K562 (cell line): ENCODE results near the gene LSM11. TPM values are rescaled to one million over a fixed set of nuclear protein-coding genes. Genes with fewer than 3 reads are reported as not detected.
A peak's percentile ranks its signal among the peaks of the same experiment; 100 is the strongest.

Experiments
- ATAC-seq: fragments of 200-7000 bp; cut with Tn5 transposase; 3 replicates; pipeline ENCODE4 v1.9.1; 2020; ENCODE audit warnings: moderate library complexity
- BruUV-seq: library from RNA; stranded (reverse); fragments of 400-500 nt; replicated peaks from 2 replicates; lab custom pipeline; 2021; lab: Mats Ljungman, UMichigan
- CTCF ChIA-PET: fragments of 300-600 bp; formaldehyde crosslinking; extraction: SDS; loops from one replicate; lab custom pipeline; 2021; ENCODE audit warnings: low intra/inter-chr PET ratio; lab: Yijun Ruan, JAX
- POLR2A ChIA-PET: fragments of 300-600, 350-650 bp; sonication (Branson Sonifier 250); formaldehyde crosslinking; extraction: SDS; loops from one replicate; lab custom pipeline; 2021; ENCODE audit warnings: antibody characterized with exemption, inconsistent platforms; lab: Yijun Ruan, JAX
- DNase-seq, 4 experiments: peaks; one replicate each; pipeline versions ENCODE4 v3.0.0 to v3.0.0-alpha.2; 2011 to 2018; ENCODE audit warnings: low spot score in 3 of 4, mixed read lengths in 3 of 4; ENCODE audit errors: extremely low read depth in 1 of 4
- FAIRE-seq: peaks from 2 replicates; lab custom pipeline; 2011; peaks lifted over from hg19 to GRCh38; lab: Jason Lieb, UNC
- H2AFZ ChIP-seq: 2 replicates; pipeline ENCODE4 v1.6.0; 2011; ENCODE audit warnings: low read depth, low read length, control low read depth, inconsistent platforms
- H3K27ac ChIP-seq: fragments of 200-600 bp; 3 replicates; pipeline ENCODE4 v1.8.0; 2011; ENCODE audit warnings: low read depth, mild to moderate bottlenecking, control low read depth, inconsistent platforms, low read length, moderate library complexity, mixed read lengths; ENCODE audit errors: extremely low read depth
- H3K27me3 ChIP-seq, 2 experiments: fragments of 300-600 bp in 1 of 2; 2 replicates in 1 of 2; 3 replicates in 1 of 2; pipeline versions ENCODE4 v1.6.0 to v1.8.0; 2011; ENCODE audit warnings: inconsistent platforms in 2 of 2, low read length in 2 of 2, mild to moderate bottlenecking in 1 of 2, mixed read lengths in 1 of 2, moderate library complexity in 1 of 2; ENCODE audit not compliant: control insufficient read depth in 2 of 2, insufficient read depth in 2 of 2
- H3K36me3 ChIP-seq: fragments of 300-600 bp; 3 replicates; pipeline ENCODE4 v1.8.0; 2011; ENCODE audit warnings: mild to moderate bottlenecking, low read length, inconsistent platforms; ENCODE audit not compliant: control insufficient read depth, insufficient read depth
- H3K4me1 ChIP-seq, 2 experiments: fragments of 200-600 bp in 1 of 2; replicated peaks in 1 of 2; 2 replicates in 1 of 2; 3 replicates in 1 of 2; pipeline versions ENCODE4 v1.5.1 to v1.8.0; 2011; ENCODE audit warnings: inconsistent platforms in 2 of 2, low read length in 2 of 2, mild to moderate bottlenecking in 1 of 2, mixed read lengths in 1 of 2, moderate library complexity in 1 of 2; ENCODE audit not compliant: control insufficient read depth in 2 of 2, insufficient read depth in 2 of 2
- H3K4me2 ChIP-seq: 2 replicates; pipeline ENCODE4 v1.6.1; 2011; ENCODE audit warnings: low read length, control low read depth, inconsistent platforms, mixed read lengths; ENCODE audit not compliant: insufficient read depth
- H3K4me3 ChIP-seq: fragments of 200-600 bp; sonication (generic), shearing (Covaris generic); 2 replicates; pipeline ENCODE4 v1.5.1; 2016; ENCODE audit warnings: control low read depth, inconsistent platforms
- H3K79me2 ChIP-seq: fragments of 200-600 bp; 3 replicates; pipeline ENCODE4 v1.8.0; 2011; ENCODE audit warnings: low read length, inconsistent platforms; ENCODE audit not compliant: control insufficient read depth, insufficient read depth
- H3K9ac ChIP-seq, 2 experiments: 2 replicates each; pipeline versions ENCODE4 v1.6.0 to v1.6.1; 2011; ENCODE audit warnings: low read depth in 2 of 2, low read length in 2 of 2, control low read depth in 1 of 2, inconsistent platforms in 1 of 2, mild to moderate bottlenecking in 1 of 2, mixed read lengths in 1 of 2; ENCODE audit not compliant: insufficient read depth in 1 of 2
- H3K9me1 ChIP-seq: one replicate; pipeline ENCODE4 v1.6.0; 2011; ENCODE audit warnings: inconsistent platforms, mild to moderate bottlenecking, low read length, moderate library complexity; ENCODE audit not compliant: control insufficient read depth, insufficient read depth
- H3K9me3 ChIP-seq: replicated peaks from 2 replicates; pipeline ENCODE4 v1.5.1; 2011; ENCODE audit warnings: low read depth, low read length, inconsistent platforms; ENCODE audit not compliant: control insufficient read depth, insufficient read depth
- H4K20me1 ChIP-seq: replicated peaks from 2 replicates; pipeline ENCODE4 v1.6.1; 2011; ENCODE audit warnings: low read length, inconsistent platforms, mixed read lengths; ENCODE audit not compliant: control insufficient read depth, insufficient read depth
- CEBPG ChIP-seq, 3 experiments: fragments of 200-800 bp in 1 of 3; sonication (Bioruptor generic) in 1 of 3; sonication (generic) in 1 of 3; formaldehyde crosslinking in 1 of 3; IDR thresholded peaks in 2 of 3; conservative IDR thresholded peaks in 1 of 3; 2 replicates each; pipeline versions ENCODE4 v1.6.1 to v1.8.0; 2016 to 2022; ENCODE audit warnings: missing compliant biosample characterization in 2 of 3, missing genetic modification characterization in 2 of 3, mild to moderate bottlenecking in 1 of 3, missing genetic modification reagents in 1 of 3
- FOSL1 ChIP-seq: fragments of 200-800 bp; sonication (Bioruptor generic); conservative IDR thresholded peaks from 2 replicates; pipeline ENCODE4 v1.6.1; 2016; ENCODE audit warnings: missing genetic modification characterization, missing compliant biosample characterization
- GTF2E2 ChIP-seq: fragments of 200-800 bp; sonication (Bioruptor generic); IDR thresholded peaks from 2 replicates; pipeline ENCODE4 v1.6.1; 2016; ENCODE audit warnings: missing genetic modification characterization, missing compliant biosample characterization
- HMG20B ChIP-seq: fragments of 250-450 bp; sonication (Bioruptor Pico); IDR thresholded peaks from 2 replicates; pipeline ENCODE4 v1.5.0; 2021; ENCODE audit warnings: mild to moderate bottlenecking
- MTA3 ChIP-seq: fragments of 450-650 bp; formaldehyde crosslinking; IDR thresholded peaks from 2 replicates; pipeline ENCODE4 v1.6.1; 2017; ENCODE audit warnings: mild to moderate bottlenecking, borderline replicate concordance
- PBX2 ChIP-seq, 2 experiments: IDR thresholded peaks in 1 of 2; conservative IDR thresholded peaks in 1 of 2; 2 replicates each; pipeline ENCODE4 v1.6.1; 2016; ENCODE audit warnings: low read depth in 2 of 2, mild to moderate bottlenecking in 1 of 2, missing compliant biosample characterization in 1 of 2, missing genetic modification characterization in 1 of 2, moderate library complexity in 1 of 2
- RAD21 ChIP-seq, 2 experiments: fragments of 250-450 bp in 1 of 2; fragments of 450-650 bp in 1 of 2; sonication (Bioruptor Pico) in 1 of 2; formaldehyde crosslinking in 1 of 2; IDR thresholded peaks in 1 of 2; conservative IDR thresholded peaks in 1 of 2; 2 replicates each; pipeline versions ENCODE4 v1.4.0 to v1.8.0; 2020 to 2022; ENCODE audit warnings: mild to moderate bottlenecking in 2 of 2, moderate library complexity in 1 of 2
- SRF ChIP-seq, 2 experiments: fragments of 250-450, 450-650 bp in 1 of 2; sonication (Bioruptor Pico) in 1 of 2; sonication (generic) in 1 of 2; formaldehyde crosslinking; IDR thresholded peaks; 2 replicates each; pipeline versions ENCODE4 v1.5.0 to v1.5.1; 2020 to 2022; ENCODE audit warnings: mild to moderate bottlenecking in 1 of 2, missing genetic modification reagents in 1 of 2
- STAT5B ChIP-seq: fragments of 250-450 bp; sonication (Bioruptor Pico); IDR thresholded peaks from 2 replicates; pipeline ENCODE4 v1.8.0; 2021; ENCODE audit warnings: mild to moderate bottlenecking, inconsistent platforms
- ZNF766 ChIP-seq: fragments of 200-800 bp; sonication (Bioruptor generic); conservative IDR thresholded peaks from 2 replicates; pipeline ENCODE4 v1.6.1; 2016; ENCODE audit warnings: missing genetic modification characterization, missing compliant biosample characterization
- WGBS: fragments of 100-300 bp; shearing (Covaris generic); methylation state at CpG from one replicate; pipeline ENCODE4 v1.1.6; 2016; ENCODE audit warnings: low coverage, mixed read lengths; ENCODE audit not compliant: insufficient coverage; ENCODE audit errors: missing lambda C conversion rate; 5-methylcytosine and 5-hydroxymethylcytosine counted together
- in situ Hi-C: fragments of 300-500 bp; cut with MboI; formaldehyde crosslinking; loops from 4 replicates; pipeline ENCODE4 v1.15.0; 2018; ENCODE audit warnings: inconsistent platforms, mixed read lengths
- intact Hi-C: fragments of 100-400 bp; cut with micrococcal nuclease; formaldehyde crosslinking; loops from 2 replicates; pipeline ENCODE4 v1.14.2; 2022
- polyA plus RNA-seq, 8 experiments: library from polyadenylated mRNA; depleted of rRNA in 4 of 8; stranded (reverse) in 5 of 8; unstranded in 3 of 8; fragments of >200 nt; fragmentation: Nextera tagmentation in 2 of 8; fragmentation: Illumina TruSeq in 1 of 8; extraction: Ambion mirVana in 2 of 8; extraction: Trizol in 1 of 8; gene quantifications; 2 replicates each; pipeline versions ENCODE4 v1.2.1 to v1.2.3, GENCODE V29; 2011 to 2014; ENCODE audit warnings: inconsistent platforms in 1 of 8, missing spikeins in 1 of 8
- total RNA-seq, 7 experiments: library from RNA; depleted of rRNA in 6 of 7; stranded (reverse); fragments of >200 nt in 6 of 7; fragmentation: Illumina TruSeq in 2 of 7; extraction: Trizol in 2 of 7; gene quantifications; 2 replicates each; pipeline versions ENCODE4 v1.2.1 to v1.2.3, GENCODE V29; 2011 to 2021; ENCODE audit warnings: low replicate concordance in 1 of 7
- TF ChIP-seq, protein P1 (sequence below), 3 experiments: IDR thresholded peaks in 2 of 3; conservative IDR thresholded peaks in 1 of 3; 2 replicates each; pipeline ENCODE4 v1.5.1; 2011 to 2012; ENCODE audit warnings: low read length in 3 of 3, mild to moderate bottlenecking in 3 of 3, control low read depth in 2 of 3, improper control_type of control experiment in 1 of 3, inconsistent platforms in 1 of 3, low read depth in 1 of 3, mixed read lengths in 1 of 3, moderate library complexity in 1 of 3; ENCODE audit not compliant: insufficient read depth in 2 of 3
- TF ChIP-seq, protein P2 (sequence below): fragments of 250-450 bp; sonication (Bioruptor Pico); IDR thresholded peaks from 2 replicates; pipeline ENCODE4 v1.4.0; 2020; ENCODE audit warnings: mild to moderate bottlenecking

The LSM11 gene
- total and polyA plus RNA-seq, 9 of the 15 experiments (the other 6 are each of a cell fraction or from before 2014, with no cell fraction given), result 1.8 to 9.4 (median 4.7) TPM

GRCh38 chr5:157748760-157749461 lies 5.4 kb downstream of the LSM11 start:
- intact Hi-C loops, result loop anchor here (10.0 kb wide), 2 partner anchors 604 to 1356 kb away; partner anchors contain the start of gene MED7
- TF ChIP-seq, protein P1, sequence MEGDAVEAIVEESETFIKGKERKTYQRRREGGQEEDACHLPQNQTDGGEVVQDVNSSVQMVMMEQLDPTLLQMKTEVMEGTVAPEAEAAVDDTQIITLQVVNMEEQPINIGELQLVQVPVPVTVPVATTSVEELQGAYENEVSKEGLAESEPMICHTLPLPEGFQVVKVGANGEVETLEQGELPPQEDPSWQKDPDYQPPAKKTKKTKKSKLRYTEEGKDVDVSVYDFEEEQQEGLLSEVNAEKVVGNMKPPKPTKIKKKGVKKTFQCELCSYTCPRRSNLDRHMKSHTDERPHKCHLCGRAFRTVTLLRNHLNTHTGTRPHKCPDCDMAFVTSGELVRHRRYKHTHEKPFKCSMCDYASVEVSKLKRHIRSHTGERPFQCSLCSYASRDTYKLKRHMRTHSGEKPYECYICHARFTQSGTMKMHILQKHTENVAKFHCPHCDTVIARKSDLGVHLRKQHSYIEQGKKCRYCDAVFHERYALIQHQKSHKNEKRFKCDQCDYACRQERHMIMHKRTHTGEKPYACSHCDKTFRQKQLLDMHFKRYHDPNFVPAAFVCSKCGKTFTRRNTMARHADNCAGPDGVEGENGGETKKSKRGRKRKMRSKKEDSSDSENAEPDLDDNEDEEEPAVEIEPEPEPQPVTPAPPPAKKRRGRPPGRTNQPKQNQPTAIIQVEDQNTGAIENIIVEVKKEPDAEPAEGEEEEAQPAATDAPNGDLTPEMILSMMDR (IDR thresholded peaks at IDR 0.05 in 2 of 3, conservative IDR thresholded peaks at IDR 0.05 in 1 of 3; ENCODE audit: insufficient read depth in 2 of 3, low read depth in 1 of 3, low read length in 3 of 3), result peak in 1 of 3 experiments; percentile 18; a peak in 2 of 6 replicates
- TF ChIP-seq, protein P2, sequence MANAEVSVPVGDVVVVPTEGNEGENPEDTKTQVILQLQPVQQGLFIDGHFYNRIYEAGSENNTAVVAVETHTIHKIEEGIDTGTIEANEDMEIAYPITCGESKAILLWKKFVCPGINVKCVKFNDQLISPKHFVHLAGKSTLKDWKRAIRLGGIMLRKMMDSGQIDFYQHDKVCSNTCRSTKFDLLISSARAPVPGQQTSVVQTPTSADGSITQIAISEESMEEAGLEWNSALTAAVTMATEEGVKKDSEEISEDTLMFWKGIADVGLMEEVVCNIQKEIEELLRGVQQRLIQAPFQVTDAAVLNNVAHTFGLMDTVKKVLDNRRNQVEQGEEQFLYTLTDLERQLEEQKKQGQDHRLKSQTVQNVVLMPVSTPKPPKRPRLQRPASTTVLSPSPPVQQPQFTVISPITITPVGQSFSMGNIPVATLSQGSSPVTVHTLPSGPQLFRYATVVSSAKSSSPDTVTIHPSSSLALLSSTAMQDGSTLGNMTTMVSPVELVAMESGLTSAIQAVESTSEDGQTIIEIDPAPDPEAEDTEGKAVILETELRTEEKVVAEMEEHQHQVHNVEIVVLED (CRISPR knock-in tag), result no peak
- TF ChIP-seq SRF (CRISPR knock-in tag; IDR thresholded peaks at IDR 0.05) (peak in 1 of 2 experiments; percentile 67; a peak in 1 of 4 replicates), MTA3 (no peak), FOSL1 (tag) (peak; percentile 79), STAT5B (CRISPR knock-in tag) (no peak), ZNF766 (CRISPR knock-in tag) (no peak), CEBPG (CRISPR knock-in tag; IDR thresholded peaks at IDR 0.05) (no peak), CEBPG (tag; conservative IDR thresholded peaks at IDR 0.05 in 1 of 2, IDR thresholded peaks at IDR 0.05 in 1 of 2) (peak; percentile 41 to 81), GTF2E2 (tag) (0 out of 2 replicates have a peak, but pooled peaks have one; percentile 44), RAD21 (CRISPR knock-in tag; conservative IDR thresholded peaks at IDR 0.05 in 1 of 2, IDR thresholded peaks at IDR 0.05 in 1 of 2) (peak; percentile 17 to 21; a peak in 2 of 4 replicates), HMG20B (no peak), PBX2 (CRISPR knock-in tag; IDR thresholded peaks at IDR 0.05; ENCODE audit: low read depth) (no peak), PBX2 (tag; conservative IDR thresholded peaks at IDR 0.05; ENCODE audit: low read depth) (no peak)

More at GRCh38 chr5:157748760-157749461, 5.4 kb downstream of the LSM11 start:
- Histone ChIP-seq H3K9me1 (no peaks in the 10 kb centered on the region), H4K20me1 (no peaks in the 10 kb centered on the region), H3K9ac (no peak overlapping the region), H3K36me3 (peaks cover 8% of the 10 kb centered on the region; the same call in 1 of the 3 replicates), H3K27ac (no peak overlapping the region), H3K9me3 (no peaks in the 10 kb centered on the region), H3K4me3 (no peak overlapping the region), H3K4me1 (peaks cover 18 to 20% of the 10 kb centered on the region in 2 experiments; a peak in 4 of 5 replicates), H3K79me2 (peaks cover 13% of the 10 kb centered on the region; the same call in 1 of the 3 replicates), H3K4me2 (no peak overlapping the region), H3K27me3 (no peaks in the 10 kb centered on the region), H2AFZ (no peak overlapping the region)
- ATAC-seq, result no peak
- in situ Hi-C loops, result no loop called here
- no peak for FAIRE-seq
- ChIA-PET CTCF (no interaction called here), POLR2A (no interaction called here)
- no TSS peak for BruUV-seq
- DNase-seq, result peak; percentile 9 to 25 (median 24)
- WGBS, result 24% methylated on average over 4 of the region's 4 CpGs
